GM19324 (cell line): ENCODE results near the gene NDUFV3.
"Not testable (repeated sequence)": the region's sequence is repeated elsewhere in the genome, so short reads cannot be mapped to it uniquely, and the experiment has no call there.

Experiments
- ATAC-seq: cut with Tn5 transposase; IDR thresholded peaks from one replicate; pipeline ENCODE4 v1.9.1; 2021; ENCODE audit warnings: mild to moderate bottlenecking, moderate library complexity; ENCODE audit not compliant: unreplicated experiment, low FRiP score

NDUFV3 gene

DNA sequence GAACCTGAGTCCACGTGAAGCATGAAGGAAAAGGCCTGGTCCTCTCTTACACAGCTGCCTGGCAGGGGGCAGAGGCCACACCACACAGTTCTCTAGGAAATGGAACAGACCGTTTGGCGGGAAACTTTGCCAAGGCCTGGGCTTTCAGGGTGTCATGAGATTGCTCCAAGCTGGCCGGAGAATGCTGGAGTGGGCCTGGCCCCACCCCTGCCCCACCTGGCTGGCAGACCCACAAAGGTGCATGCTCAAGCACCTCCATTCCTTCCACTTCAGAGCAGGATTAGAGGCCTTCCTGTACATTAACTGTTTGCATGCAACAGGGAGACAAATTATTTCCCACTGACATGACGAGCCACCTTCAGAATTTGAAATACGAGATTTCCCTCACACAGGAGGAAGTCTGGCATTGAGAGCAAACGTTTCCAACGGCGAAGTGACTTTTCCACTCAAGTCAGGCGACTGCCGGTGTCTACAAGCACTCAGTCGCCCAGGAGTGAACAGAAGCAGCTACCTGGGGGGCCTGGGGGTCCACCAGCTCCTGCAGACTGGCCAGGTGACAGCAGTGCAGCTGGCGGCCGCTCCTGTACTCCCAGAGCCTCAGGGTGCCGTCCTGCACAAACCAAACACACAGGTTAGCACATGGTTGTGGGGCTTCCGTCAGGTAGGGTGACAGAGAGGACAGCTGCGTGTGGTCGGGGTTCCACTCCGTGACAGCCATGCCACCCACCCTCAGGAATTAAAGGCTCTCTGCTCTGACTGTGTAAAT, 37.8 kb upstream of the NDUFV3 start:
- no peak for ATAC-seq

- ATAC-seq, result no peak
These were observed 37.2 kb upstream of the NDUFV3 start for GRCh38 chr21:42855937-42856335.

DNA sequence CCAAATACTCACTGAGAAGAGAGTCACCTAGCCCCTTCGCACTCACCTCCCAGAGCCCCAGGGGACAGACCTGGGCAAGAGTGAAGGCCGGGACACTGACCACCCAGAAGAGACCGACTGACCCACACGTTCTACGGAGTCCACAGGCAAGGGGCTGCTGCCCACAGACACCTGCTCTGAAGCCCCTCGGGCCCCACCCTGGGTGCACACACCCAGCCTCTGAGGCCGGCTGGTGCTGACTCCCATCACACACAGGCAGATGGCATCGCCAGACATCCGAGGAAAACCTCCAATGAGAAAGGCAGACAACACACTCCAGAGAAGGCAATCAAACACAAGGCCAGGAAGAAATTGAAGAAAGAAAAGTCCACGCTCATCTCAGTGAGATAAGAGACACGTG, 35.9 kb upstream of the NDUFV3 start:
- ATAC-seq, result no peak

- no peak for ATAC-seq
These were observed 34.8 kb upstream of the NDUFV3 start for GRCh38 chr21:42858185-42858847.

DNA sequence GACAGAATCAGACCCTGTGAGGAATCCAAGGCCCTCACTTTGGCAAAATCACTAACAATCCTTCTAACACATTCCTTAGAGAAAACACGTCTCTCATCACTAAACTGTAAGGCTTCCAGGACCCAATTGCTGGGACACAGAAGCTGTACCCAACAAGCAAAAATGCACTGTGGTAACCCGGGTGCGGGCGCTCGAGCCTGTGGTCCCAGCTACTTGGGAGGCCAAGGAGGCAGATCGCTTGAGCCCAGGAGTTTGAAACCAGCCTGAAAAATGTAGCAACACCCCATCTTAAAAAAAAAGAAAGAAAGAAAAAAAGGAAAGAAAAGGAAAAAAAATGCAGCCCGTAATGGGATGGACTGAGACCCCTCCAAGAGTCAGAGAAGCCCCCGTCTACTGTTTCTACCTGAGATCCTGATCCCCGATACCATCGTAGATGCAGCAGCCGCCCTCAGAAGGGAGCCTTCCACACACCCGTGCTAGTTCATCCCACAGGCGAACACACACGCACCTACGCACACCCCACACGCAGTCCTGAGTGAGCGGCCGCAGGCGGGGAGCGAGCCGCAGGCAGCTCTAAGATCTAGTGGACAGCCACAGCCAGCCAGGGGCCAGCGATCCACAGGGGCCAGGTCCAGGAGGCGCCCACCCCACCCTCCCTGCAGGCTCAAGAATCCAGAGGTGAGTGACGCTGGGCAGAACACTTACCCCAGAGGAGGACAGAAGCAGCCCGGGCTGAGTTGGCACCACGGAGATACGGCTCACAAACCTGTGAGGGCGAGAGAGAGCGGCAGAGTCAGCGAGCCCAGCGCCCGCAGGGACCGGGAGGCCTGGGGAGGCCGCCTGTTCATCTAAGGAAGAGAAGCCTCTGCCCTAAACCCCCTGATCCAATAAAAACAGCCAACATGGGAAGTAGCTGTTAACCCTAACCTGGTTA, 33.9 kb upstream of the NDUFV3 start:
- ATAC-seq, result no peak

GRCh38 chr21:42859891-42860230, 33.2 kb upstream of the NDUFV3 start:
- no peak for ATAC-seq

- ATAC-seq, result no peak
These were observed 32.8 kb upstream of the NDUFV3 start for GRCh38 chr21:42860345-42860744.

GRCh38 chr21:42861311-42861847, 31.7 kb upstream of the NDUFV3 start:
- no peak for ATAC-seq

DNA sequence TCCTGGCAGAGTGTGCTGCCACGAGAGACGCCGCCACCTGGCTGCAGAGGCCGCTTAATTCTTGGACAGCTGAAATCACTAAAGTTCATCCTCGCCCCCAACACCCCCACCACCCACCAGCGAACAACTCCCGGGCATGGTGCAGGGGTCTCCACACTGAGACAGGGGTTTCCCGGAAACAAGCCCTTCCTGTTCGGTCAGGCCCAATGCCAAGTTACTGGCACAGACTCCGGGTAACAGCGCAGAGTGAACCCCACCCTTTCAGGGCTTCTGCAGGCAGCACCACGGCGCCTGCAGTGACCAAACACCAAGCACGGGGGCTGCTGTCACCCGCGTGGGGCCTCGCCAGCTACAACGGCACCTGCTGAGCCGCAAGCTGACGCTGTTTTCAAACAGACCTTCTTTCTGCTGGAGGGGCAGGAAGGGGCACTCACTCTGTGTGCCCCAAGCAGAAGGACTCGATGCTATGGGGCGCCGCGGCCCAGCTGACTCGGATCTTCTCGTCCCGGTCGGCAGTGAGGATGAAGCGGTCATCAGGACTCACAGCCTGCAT, 31.2 kb upstream of the NDUFV3 start:
- ATAC-seq, result no peak

- ATAC-seq, result no peak
These were observed 30.2 kb upstream of the NDUFV3 start for GRCh38 chr21:42862774-42863503.

- no peak for ATAC-seq
These were observed 29.6 kb upstream of the NDUFV3 start for GRCh38 chr21:42863504-42863870.

- no peak for ATAC-seq
These were observed 28.8 kb upstream of the NDUFV3 start for GRCh38 chr21:42864286-42864685.

GRCh38 chr21:42864815-42865775, 28.0 kb upstream of the NDUFV3 start:
- no peak for ATAC-seq

GRCh38 chr21:42865776-42866160, 27.3 kb upstream of the NDUFV3 start:
- ATAC-seq, result no peak

GRCh38 chr21:42868196-42868595, 24.9 kb upstream of the NDUFV3 start:
- ATAC-seq, result no peak

GRCh38 chr21:42873096-42873495, 20.0 kb upstream of the NDUFV3 start:
- ATAC-seq, result no peak

- ATAC-seq, result not testable (repeated sequence)
These were observed 17.3 kb upstream of the NDUFV3 start for GRCh38 chr21:42875811-42876210.

- ATAC-seq, result no peak
These were observed 14.5 kb upstream of the NDUFV3 start for GRCh38 chr21:42878678-42878992.
